Spleen (tissue), 11 donors: ENCODE results near the gene IGF1R. TPM values are rescaled to one million over a fixed set of nuclear protein-coding genes. Genes with fewer than 3 reads are reported as not detected.

Source experiments
- DNase-seq: peaks from one replicate; pipeline ENCODE4 v3.0.0-alpha.2; 2020
- H3K27ac ChIP-seq, 8 donors: fragments of 200-600 bp; sonication (generic) in 7 of 8; 1 replicate in 4 of 8; 2 replicates in 4 of 8; pipeline versions ENCODE4 v1.5.0 to v1.8.0; 2016 to 2021; ENCODE audit warnings: inconsistent platforms in 4 of 8, mild to moderate bottlenecking in 4 of 8, moderate library complexity in 1 of 8
- H3K27me3 ChIP-seq, 7 donors: fragments of 200-600 bp; sonication (generic) in 6 of 7; replicated peaks in 1 of 7; 1 replicate in 4 of 7; 2 replicates in 3 of 7; pipeline versions ENCODE4 v1.5.0 to v1.8.0; 2016 to 2021; ENCODE audit warnings: inconsistent platforms in 3 of 7, mild to moderate bottlenecking in 1 of 7
- H3K36me3 ChIP-seq, 6 donors: fragments of 200-600 bp; sonication (generic) in 5 of 6; 1 replicate in 4 of 6; 2 replicates in 2 of 6; pipeline versions ENCODE4 v1.5.0 to v1.8.0; 2016 to 2021; ENCODE audit warnings: inconsistent platforms in 2 of 6
- H3K4me1 ChIP-seq, 6 donors: fragments of 200-600 bp; sonication (generic) in 5 of 6; 1 replicate in 3 of 6; 2 replicates in 3 of 6; pipeline versions ENCODE4 v1.5.0 to v1.8.0; 2016 to 2021; ENCODE audit warnings: inconsistent platforms in 3 of 6
- H3K4me3 ChIP-seq, 8 donors: fragments of 200-600 bp; sonication (generic) in 7 of 8; 1 replicate in 4 of 8; 2 replicates in 4 of 8; pipeline versions ENCODE4 v1.5.0 to v1.8.0; 2016 to 2021; ENCODE audit warnings: inconsistent platforms in 4 of 8, mild to moderate bottlenecking in 4 of 8, moderate library complexity in 2 of 8
- H3K9me3 ChIP-seq, 8 donors: fragments of 200-600 bp; sonication (generic) in 7 of 8; 1 replicate in 4 of 8; 2 replicates in 4 of 8; pipeline versions ENCODE4 v1.5.0 to v1.8.0; 2016 to 2021; ENCODE audit warnings: inconsistent platforms in 4 of 8
- CTCF ChIP-seq, 11 experiments: fragments of 200-600 bp in 7 of 11; fragments of 450-650 bp in 4 of 11; sonication (generic) in 4 of 11; IDR thresholded peaks in 8 of 11; conservative IDR thresholded peaks in 3 of 11; 1 replicate in 7 of 11; 2 replicates in 4 of 11; pipeline versions ENCODE4 v1.4.0 to v1.8.0; 2016 to 2021; ENCODE audit warnings: antibody characterized with exemption in 11 of 11, inconsistent platforms in 4 of 11, mild to moderate bottlenecking in 1 of 11
- POLR2A ChIP-seq, 3 donors: fragments of 450-650 bp; IDR thresholded peaks; one replicate each; pipeline ENCODE4 v1.5.1; 2017; ENCODE audit warnings: antibody characterized with exemption in 3 of 3, mild to moderate bottlenecking in 1 of 3
- POLR2AphosphoS5 ChIP-seq, 3 donors: sonication (generic); formaldehyde crosslinking; IDR thresholded peaks; one replicate each; pipeline ENCODE4 v1.5.1; 2017; ENCODE audit warnings: antibody characterized with exemption in 3 of 3
- WGBS, 5 donors: extraction: QIAGEN DNeasy Blood & Tissue Kit in 3 of 5; methylation state at CpG; one replicate each; pipeline versions ENCODE4 v1.1.5 to v1.1.7; 2013 to 2018; 5-methylcytosine and 5-hydroxymethylcytosine counted together
- intact Hi-C: fragments of 100-400 bp; cut with DNase I; formaldehyde crosslinking; loops from one replicate; pipeline ENCODE4 v1.15.0; 2023; ENCODE audit warnings: low total_unique reads
- polyA plus RNA-seq, 3 donors: library from polyadenylated mRNA; stranded (reverse); fragments of 200-250 nt; gene quantifications; one replicate each; pipeline ENCODE4 v1.2.1, GENCODE V29; 2013
- total RNA-seq, 7 donors: library from RNA; depleted of rRNA in 3 of 7; stranded (reverse); fragments of >200 nt in 3 of 7; fragmentation: NEBNext Ultra II Directional in 4 of 7; extraction: Animal tissue kit (Norgen Biotek cat#: 25700) in 4 of 7; gene quantifications; one replicate each; pipeline versions ENCODE4 v1.1.0 to v1.2.1, GENCODE V29; 2016 to 2021
- donor health status: healthy with polysubstance abuse.
- donor health status: DM: no; HTN: no; CAD: no; lungs with moderate emphysema.
- donor health status: DM: no; HTN: no; CAD: no.
- donor health status: Bipolar disorder and iron deficiency.
- donor health status: healthy.
- donor health status: DM: no; HTN: no; CAD: no.
- donor health status: DM: yes; HTN: yes; CAD: no.

The IGF1R gene
- total and polyA plus RNA-seq, 10 donors: 1.1 to 104 (median 53.1) TPM

DNA sequence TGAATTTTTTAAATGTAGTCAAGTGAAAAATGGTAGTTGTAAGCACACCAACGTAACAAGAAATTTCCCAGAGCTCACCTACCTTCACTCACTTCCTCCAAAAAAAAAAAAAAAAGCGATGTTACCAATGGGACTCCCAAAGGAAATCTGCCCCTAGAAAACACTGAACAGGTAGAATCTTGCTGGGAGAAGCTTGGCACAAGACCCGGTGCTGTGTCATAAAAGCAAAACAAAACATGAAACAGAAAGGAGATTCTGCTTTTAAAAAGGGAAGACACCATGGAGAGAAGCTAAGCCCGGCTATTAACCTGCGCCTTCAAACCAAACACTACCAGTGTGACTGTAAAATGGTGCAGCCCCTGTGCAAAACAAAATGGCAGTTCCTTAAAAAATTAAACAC is 318.8 kb downstream of the IGF1R start:
- H3K4me3 ChIP-seq: no peak overlapping the region
- intact Hi-C loops: no loop called here
- H3K9me3 ChIP-seq: peaks cover 0 to 6% (median 1%) of the 10 kb centered on the region in 8 donors
- WGBS, 5 donors: 78 to 95% (median 91%) methylated on average over 5 of the region's 5 CpGs
- no peak for TF ChIP-seq POLR2A (IDR thresholded peaks at IDR 0.05)
- TF ChIP-seq POLR2AphosphoS5 (IDR thresholded peaks at IDR 0.05): no peak
- no peak for TF ChIP-seq CTCF (IDR thresholded peaks at IDR 0.05 in 8 of 11, conservative IDR thresholded peaks at IDR 0.05 in 3 of 11)
- peaks cover 0 to 17% (median 3%) of the 10 kb centered on the region in 6 donors for H3K36me3 ChIP-seq
- DNase-seq: no peak
- H3K4me1 ChIP-seq: peaks cover 0 to 5% (median 0%) of the 10 kb centered on the region in 6 donors
- peaks cover 0 to 6% (median 0%) of the 10 kb centered on the region in 7 donors for H3K27me3 ChIP-seq
- no peak overlapping the region for H3K27ac ChIP-seq

GRCh38 chr15:98967916-98968315 is 319.6 kb downstream of the IGF1R start:
- Histone ChIP-seq H3K9me3 (no peaks in the 10 kb centered on the region), H3K36me3 (peaks cover 0 to 9% (median 0%) of the 10 kb centered on the region in 6 donors), H3K4me3 (no peak overlapping the region), H3K27me3 (peaks cover 0 to 6% (median 0%) of the 10 kb centered on the region in 7 donors), H3K4me1 (peaks cover 0 to 5% (median 0%) of the 10 kb centered on the region in 6 donors), H3K27ac (no peak overlapping the region)
- no peak for TF ChIP-seq POLR2A (IDR thresholded peaks at IDR 0.05)
- TF ChIP-seq CTCF (IDR thresholded peaks at IDR 0.05 in 8 of 11, conservative IDR thresholded peaks at IDR 0.05 in 3 of 11): no peak
- no peak for TF ChIP-seq POLR2AphosphoS5 (IDR thresholded peaks at IDR 0.05)
- intact Hi-C loops: no loop called here
- no peak for DNase-seq
- WGBS, 5 donors: 90 to 98% (median 94%) methylated on average over 5 of the region's 5 CpGs

DNA sequence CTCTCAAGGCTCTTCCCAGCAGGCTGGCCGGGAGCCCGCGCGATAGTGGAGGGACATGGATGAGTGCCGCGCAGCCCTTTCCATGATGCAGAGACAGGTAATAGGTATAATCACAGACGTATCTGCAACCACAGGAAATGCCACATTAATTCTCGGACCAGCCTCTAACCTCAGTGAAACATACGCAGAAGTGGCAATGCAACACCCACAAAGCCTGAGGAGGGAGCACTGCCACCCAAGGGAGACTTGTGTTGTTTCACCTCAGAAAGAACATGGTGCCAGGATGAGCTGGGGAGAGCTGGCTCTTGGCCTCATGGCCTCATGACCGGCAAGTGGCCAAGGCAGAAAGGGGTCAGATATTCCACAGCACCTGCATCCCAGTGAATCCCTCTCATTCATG is 320.2 kb downstream of the IGF1R start:
- no peak for DNase-seq
- Histone ChIP-seq H3K27ac (no peak overlapping the region), H3K27me3 (peaks cover 0 to 6% (median 0%) of the 10 kb centered on the region in 7 donors), H3K4me3 (no peak overlapping the region), H3K36me3 (peaks cover 0 to 2% (median 0%) of the 10 kb centered on the region in 6 donors), H3K4me1 (peaks cover 0 to 5% (median 0%) of the 10 kb centered on the region in 6 donors), H3K9me3 (no peaks in the 10 kb centered on the region)
- 79 to 88% (median 87%) methylated on average over 10 of the region's 10 CpGs for WGBS, 5 donors
- TF ChIP-seq POLR2AphosphoS5 (IDR thresholded peaks at IDR 0.05): no peak
- no peak for TF ChIP-seq POLR2A (IDR thresholded peaks at IDR 0.05)
- no peak for TF ChIP-seq CTCF (IDR thresholded peaks at IDR 0.05 in 8 of 11, conservative IDR thresholded peaks at IDR 0.05 in 3 of 11)
- intact Hi-C loops: no loop called here

GRCh38 chr15:98969126-98969735 is 320.9 kb downstream of the IGF1R start:
- no peaks in the 10 kb centered on the region for H3K9me3 ChIP-seq
- H3K27me3 ChIP-seq: peaks cover 0 to 6% (median 0%) of the 10 kb centered on the region in 7 donors
- intact Hi-C loops: no loop called here
- TF ChIP-seq POLR2A (IDR thresholded peaks at IDR 0.05) (no peak), POLR2AphosphoS5 (IDR thresholded peaks at IDR 0.05) (no peak), CTCF (IDR thresholded peaks at IDR 0.05 in 8 of 11, conservative IDR thresholded peaks at IDR 0.05 in 3 of 11) (no peak)
- WGBS, 5 donors: 90 to 92% (median 92%) methylated on average over 25 to 29 of the region's 29 CpGs
- DNase-seq: no peak
- H3K27ac ChIP-seq: no peak overlapping the region
- no peak overlapping the region for H3K4me3 ChIP-seq
- peaks cover 0 to 5% (median 0%) of the 10 kb centered on the region in 6 donors for H3K4me1 ChIP-seq
- no peaks in the 10 kb centered on the region for H3K36me3 ChIP-seq
